Glutamatergic neuron (in vitro differentiated cells): ENCODE data around the gene HHIPL1. TPM values are rescaled to one million over a fixed set of nuclear protein-coding genes. Genes with fewer than 3 reads are reported as not detected.

Experiments
- DNase-seq: peaks from one replicate; pipeline ENCODE4 v3.0.0; 2022
- H3K27ac Mint-ChIP-seq: one replicate; pipeline ENCODE4 v1.8.0; 2020; ENCODE audit warnings: mild to moderate bottlenecking, mixed read lengths, inconsistent platforms; ENCODE audit not compliant: unreplicated experiment
- H3K27me3 Mint-ChIP-seq: one replicate; pipeline ENCODE4 v1.8.0; 2020; ENCODE audit warnings: mild to moderate bottlenecking, moderate library complexity, mixed read lengths, inconsistent platforms; ENCODE audit not compliant: unreplicated experiment
- H3K36me3 Mint-ChIP-seq: one replicate; pipeline ENCODE4 v1.8.0; 2020; ENCODE audit warnings: mild to moderate bottlenecking, mixed read lengths, inconsistent platforms; ENCODE audit not compliant: unreplicated experiment
- H3K4me1 Mint-ChIP-seq: one replicate; pipeline ENCODE4 v1.8.0; 2020; ENCODE audit warnings: mild to moderate bottlenecking, low read depth, mixed read lengths, inconsistent platforms; ENCODE audit not compliant: unreplicated experiment
- H3K4me3 Mint-ChIP-seq: one replicate; pipeline ENCODE4 v1.8.0; 2020; ENCODE audit warnings: mild to moderate bottlenecking, mixed read lengths, inconsistent platforms; ENCODE audit not compliant: unreplicated experiment
- H3K9me3 Mint-ChIP-seq: one replicate; pipeline ENCODE4 v1.8.0; 2020; ENCODE audit warnings: mild to moderate bottlenecking, moderate library complexity, mixed read lengths, inconsistent platforms; ENCODE audit not compliant: unreplicated experiment
- CTCF ChIP-seq: fragments of 200-600 bp; sonication (generic); IDR thresholded peaks from one replicate; pipeline ENCODE4 v1.5.0; 2021; ENCODE audit not compliant: partially characterized antibody, unreplicated experiment
- total RNA-seq: library from RNA; stranded (reverse); fragmentation: NEBNext Ultra II Directional; extraction: Animal tissue kit (Norgen Biotek cat#: 25700); gene quantifications from one replicate; pipeline ENCODE4 v1.2.1, GENCODE V29; 2021; ENCODE audit not compliant: unreplicated experiment

Gene HHIPL1
- total RNA-seq, 1 donor from 2014 or later, result 0.47 TPM

GRCh38 chr14:99648027-99648784 is 3.3 kb downstream of the HHIPL1 start:
- Mint-ChIP-seq H3K9me3 (no peaks in the 10 kb centered on the region), H3K36me3 (no peaks in the 10 kb centered on the region), H3K4me1 (no peaks in the 10 kb centered on the region), H3K4me3 (no peak overlapping the region), H3K27ac (no peak overlapping the region), H3K27me3 (peaks cover 15% of the 10 kb centered on the region)
- TF ChIP-seq CTCF, result no peak
- no peak for DNase-seq

GRCh38 chr14:99649219-99649618 is 4.3 kb downstream of the HHIPL1 start:
- no peak for TF ChIP-seq CTCF
- Mint-ChIP-seq H3K27me3 (peaks cover 13% of the 10 kb centered on the region), H3K4me1 (no peaks in the 10 kb centered on the region), H3K9me3 (no peaks in the 10 kb centered on the region), H3K36me3 (no peaks in the 10 kb centered on the region), H3K4me3 (no peak overlapping the region), H3K27ac (no peak overlapping the region)
- DNase-seq, result no peak

GRCh38 chr14:99649643-99650042 is 4.7 kb downstream of the HHIPL1 start:
- H3K27ac Mint-ChIP-seq, result no peak overlapping the region
- peaks cover 13% of the 10 kb centered on the region for H3K27me3 Mint-ChIP-seq
- no peaks in the 10 kb centered on the region for H3K4me1 Mint-ChIP-seq
- H3K4me3 Mint-ChIP-seq, result no peak overlapping the region
- no peak for DNase-seq
- no peak for TF ChIP-seq CTCF
- no peaks in the 10 kb centered on the region for H3K36me3 Mint-ChIP-seq
- H3K9me3 Mint-ChIP-seq, result no peaks in the 10 kb centered on the region

- Mint-ChIP-seq H3K4me1 (no peaks in the 10 kb centered on the region), H3K9me3 (no peaks in the 10 kb centered on the region), H3K27me3 (peaks cover 13% of the 10 kb centered on the region), H3K4me3 (no peak overlapping the region), H3K36me3 (no peaks in the 10 kb centered on the region), H3K27ac (no peak overlapping the region)
- DNase-seq, result no peak
- TF ChIP-seq CTCF, result no peak
Observed at GRCh38 chr14:99650189-99650588, 5.3 kb downstream of the HHIPL1 start.

GRCh38 chr14:99651953-99652746 is 7.2 kb downstream of the HHIPL1 start:
- TF ChIP-seq CTCF, result no peak
- H3K36me3 Mint-ChIP-seq, result no peaks in the 10 kb centered on the region
- no peak for DNase-seq
- H3K4me3 Mint-ChIP-seq, result no peak overlapping the region
- no peak overlapping the region for H3K27ac Mint-ChIP-seq
- no peaks in the 10 kb centered on the region for H3K4me1 Mint-ChIP-seq
- H3K9me3 Mint-ChIP-seq, result no peaks in the 10 kb centered on the region
- peaks cover 11% of the 10 kb centered on the region for H3K27me3 Mint-ChIP-seq
